Measurements from ENCODE around the gene HOXD4. TPM values are rescaled to one million over a fixed set of nuclear protein-coding genes. Genes with fewer than 3 reads are reported as not detected.

The HOXD4 gene
- total RNA-seq, 4 donors from 2014 or later = 2.2 to 2.6 TPM; not detected in 2

DNA sequence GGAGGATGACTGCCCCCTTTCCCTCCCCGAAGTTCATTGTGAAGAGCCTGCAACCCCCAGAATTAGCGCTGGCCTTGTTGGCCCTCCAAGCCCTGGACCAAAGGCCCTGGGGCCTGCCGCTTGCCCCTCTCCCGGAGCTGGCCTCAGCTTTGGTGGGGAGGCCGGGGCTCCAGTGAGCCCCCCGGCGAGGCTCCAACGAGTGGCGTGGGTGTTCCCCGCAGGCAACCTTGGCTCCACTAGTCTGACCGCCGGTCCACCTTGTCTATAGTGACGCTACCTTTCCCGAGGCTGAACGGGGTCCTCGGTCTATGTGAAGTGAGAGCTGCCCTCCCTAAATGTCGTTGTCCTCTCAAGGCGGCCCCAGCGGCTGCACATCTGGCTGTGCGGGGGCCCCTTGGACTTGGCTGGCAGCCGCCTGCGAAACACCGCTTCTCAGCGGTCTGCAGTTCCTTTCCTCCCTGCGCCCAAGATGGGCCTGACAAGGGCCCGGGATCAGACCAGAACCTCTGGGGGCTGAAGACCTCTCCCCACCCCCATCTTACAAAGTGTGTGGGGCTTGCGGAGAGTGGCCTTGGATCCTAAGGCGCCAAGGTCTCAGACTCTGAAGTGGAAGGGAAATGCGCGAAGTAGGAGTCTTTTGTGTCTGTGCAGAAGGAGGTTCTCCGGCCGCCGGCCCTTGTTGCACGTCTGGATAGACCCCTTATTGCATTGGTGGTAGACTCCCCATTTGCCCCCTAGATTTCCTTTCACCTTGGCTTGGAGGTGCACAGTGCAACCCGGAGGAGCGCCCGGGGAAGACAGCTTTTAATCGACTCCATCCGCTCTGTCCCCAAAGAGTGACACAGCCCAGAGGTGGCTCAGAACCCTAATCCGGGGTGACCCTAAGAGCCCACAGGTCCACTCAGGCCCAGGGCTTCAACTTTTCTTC lies 38.7 kb upstream of the HOXD4 start:
- 35 to 40% methylated on average over 27 to 38 of the region's 40 CpGs for WGBS, 2 donors
- intact Hi-C loops (cut with DNase I; ENCODE audit: low total_unique reads) = no loop called here
- H3K4me3 ChIP-seq (ENCODE audit: low read depth, poor library complexity, severe bottlenecking) = no peak overlapping the region
- DNase-seq (ENCODE audit: low spot score in 2 of 2) = peak in 1 of 2 donors; percentile 78
- TF ChIP-seq, protein P1, sequence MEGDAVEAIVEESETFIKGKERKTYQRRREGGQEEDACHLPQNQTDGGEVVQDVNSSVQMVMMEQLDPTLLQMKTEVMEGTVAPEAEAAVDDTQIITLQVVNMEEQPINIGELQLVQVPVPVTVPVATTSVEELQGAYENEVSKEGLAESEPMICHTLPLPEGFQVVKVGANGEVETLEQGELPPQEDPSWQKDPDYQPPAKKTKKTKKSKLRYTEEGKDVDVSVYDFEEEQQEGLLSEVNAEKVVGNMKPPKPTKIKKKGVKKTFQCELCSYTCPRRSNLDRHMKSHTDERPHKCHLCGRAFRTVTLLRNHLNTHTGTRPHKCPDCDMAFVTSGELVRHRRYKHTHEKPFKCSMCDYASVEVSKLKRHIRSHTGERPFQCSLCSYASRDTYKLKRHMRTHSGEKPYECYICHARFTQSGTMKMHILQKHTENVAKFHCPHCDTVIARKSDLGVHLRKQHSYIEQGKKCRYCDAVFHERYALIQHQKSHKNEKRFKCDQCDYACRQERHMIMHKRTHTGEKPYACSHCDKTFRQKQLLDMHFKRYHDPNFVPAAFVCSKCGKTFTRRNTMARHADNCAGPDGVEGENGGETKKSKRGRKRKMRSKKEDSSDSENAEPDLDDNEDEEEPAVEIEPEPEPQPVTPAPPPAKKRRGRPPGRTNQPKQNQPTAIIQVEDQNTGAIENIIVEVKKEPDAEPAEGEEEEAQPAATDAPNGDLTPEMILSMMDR (IDR thresholded peaks at IDR 0.05) = no peak
- TF ChIP-seq POLR2A (IDR thresholded peaks at IDR 0.05) = no peak

DNA sequence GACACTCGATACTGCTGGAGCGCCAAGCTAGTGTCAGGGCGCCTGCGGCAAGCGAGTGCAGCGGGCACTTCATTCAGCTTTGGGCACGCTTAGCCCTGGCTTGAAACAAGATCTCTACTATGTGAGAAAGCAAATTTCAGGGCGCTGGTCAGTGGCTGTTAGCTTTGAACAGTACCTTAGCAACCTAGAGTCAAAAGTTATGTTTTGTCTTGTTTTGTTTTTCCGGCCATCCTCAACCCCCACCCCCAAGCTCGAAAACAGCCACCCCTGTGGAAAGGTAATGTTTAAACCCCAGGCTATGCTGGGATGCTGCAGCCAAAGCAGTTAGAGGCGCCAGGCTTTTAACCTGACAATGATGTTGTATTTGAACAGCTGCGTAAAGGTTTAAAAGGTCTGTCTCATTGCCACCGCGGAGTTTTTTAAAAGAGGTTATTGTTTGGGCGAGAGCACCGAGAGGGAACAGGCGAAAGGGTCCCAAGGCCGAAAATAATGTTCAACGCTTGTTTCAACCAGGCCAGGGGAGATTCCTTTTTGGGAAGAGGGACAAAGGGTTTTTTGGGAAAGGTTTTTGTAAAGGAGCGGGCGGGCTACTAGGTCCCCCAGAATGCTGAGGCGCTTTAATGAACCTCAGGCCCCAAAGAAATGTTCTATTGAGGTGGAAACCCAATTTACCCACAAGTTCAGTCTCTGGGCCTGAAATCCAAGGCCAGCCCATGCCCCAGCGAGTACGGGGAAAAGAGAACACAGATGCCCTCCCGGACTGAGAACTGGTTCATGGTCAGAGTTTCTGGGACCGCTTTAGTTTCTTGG lies 37.0 kb upstream of the HOXD4 start:
- 43 to 53% methylated on average over 26 of the region's 26 CpGs for WGBS, 2 donors
- intact Hi-C loops (cut with DNase I; ENCODE audit: low total_unique reads) = no loop called here
- peak in 1 of 2 donors; percentile 82 for DNase-seq (ENCODE audit: low spot score in 2 of 2)
- TF ChIP-seq, protein P1 (IDR thresholded peaks at IDR 0.05) = no peak
- no peak for TF ChIP-seq POLR2A (IDR thresholded peaks at IDR 0.05)
- no peak overlapping the region for H3K4me3 ChIP-seq (ENCODE audit: low read depth, poor library complexity, severe bottlenecking)

DNA sequence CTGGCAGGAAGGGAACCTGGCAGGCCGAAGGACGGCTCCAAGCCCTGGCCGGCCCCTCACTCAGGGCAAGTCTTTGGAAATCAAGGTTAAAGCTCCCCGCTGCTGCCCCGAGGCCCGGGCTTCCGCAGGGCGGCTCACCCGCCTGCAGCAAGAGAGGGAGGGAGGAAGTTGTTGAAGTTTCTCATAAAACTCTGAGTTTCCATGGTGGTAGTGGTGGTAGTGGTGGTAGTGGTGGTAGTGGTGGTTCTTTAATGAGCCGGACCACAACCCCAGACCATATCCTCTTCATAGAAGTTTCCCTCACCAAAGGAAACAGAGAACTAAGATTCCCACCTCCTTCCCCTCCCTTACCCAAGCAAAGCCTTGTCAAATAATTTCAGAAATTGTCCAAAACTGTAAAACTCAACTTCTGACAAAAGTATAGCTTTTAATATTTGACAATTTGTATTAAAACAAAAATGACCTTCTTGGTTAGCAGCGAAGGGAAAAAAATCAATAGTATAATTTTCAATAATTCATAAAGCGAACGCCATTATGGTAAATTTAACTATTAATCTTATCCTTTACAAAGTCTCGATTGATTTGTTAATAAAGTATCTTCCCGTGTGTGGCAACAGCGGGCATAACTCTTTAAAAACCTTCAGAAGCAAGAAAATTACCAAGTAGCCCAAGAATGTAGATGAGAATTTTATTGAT lies 36.3 kb upstream of the HOXD4 start:
- H3K4me3 ChIP-seq (ENCODE audit: low read depth, poor library complexity, severe bottlenecking) = no peak overlapping the region
- intact Hi-C loops (cut with DNase I; ENCODE audit: low total_unique reads) = no loop called here
- TF ChIP-seq, protein P1 (IDR thresholded peaks at IDR 0.05) = no peak
- no peak for TF ChIP-seq POLR2A (IDR thresholded peaks at IDR 0.05)
- WGBS, 2 donors = 48 to 61% methylated on average over 16 of the region's 16 CpGs
- peak in 1 of 2 donors; percentile 80 for DNase-seq (ENCODE audit: low spot score in 2 of 2)

DNA sequence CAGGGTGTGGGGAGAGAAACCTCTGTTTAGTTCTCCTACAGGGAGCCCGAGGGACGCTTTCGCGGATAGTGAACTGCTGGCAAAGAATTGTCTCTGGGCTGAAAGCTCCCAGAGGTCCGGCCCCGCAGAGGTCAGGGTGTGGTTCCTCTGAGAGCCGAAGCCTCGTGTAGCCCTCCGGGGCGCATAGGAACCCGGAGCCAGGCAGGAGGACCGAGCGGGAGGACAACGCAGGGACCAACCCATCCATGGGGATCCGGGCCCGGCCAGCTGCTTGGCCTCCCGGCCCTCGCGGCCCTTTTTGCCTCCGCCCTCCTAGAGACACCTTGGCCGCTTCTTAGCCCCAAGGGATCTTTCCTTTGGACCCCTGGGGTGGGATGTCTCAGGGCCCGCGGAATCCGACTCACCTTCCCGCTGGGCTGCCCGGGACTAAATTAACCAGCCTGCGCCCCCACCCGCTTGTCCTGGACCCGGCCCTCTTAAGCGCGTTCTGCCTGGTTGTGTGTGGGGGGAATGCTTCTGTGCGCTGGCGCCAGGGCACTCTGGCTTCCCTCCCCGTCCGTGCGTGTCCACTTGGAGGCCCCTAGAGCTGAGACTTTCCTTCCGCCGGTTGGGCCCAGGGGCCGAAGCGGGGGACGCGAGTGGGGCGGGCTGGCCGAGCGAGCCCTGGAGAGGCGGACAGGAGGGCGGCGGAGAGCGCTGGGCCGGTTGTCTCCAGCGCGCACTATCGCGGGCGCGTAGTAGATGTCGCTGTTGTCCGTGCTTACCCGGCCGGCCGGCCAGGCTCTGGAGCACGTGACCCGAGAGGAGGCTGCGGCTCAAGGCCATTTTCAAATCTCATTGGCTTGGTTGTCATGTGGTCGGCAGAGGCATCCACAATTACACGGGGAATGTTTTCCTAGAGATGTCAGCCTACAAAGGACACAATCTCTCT lies 35.2 kb upstream of the HOXD4 start, which contains the start of gene HOXD10:
TSS of gene HOXD10 (plus strand) at position 896 of the 931 bp plus-strand sequence. CDS start 56 bp downstream, outside the sequence.
- intact Hi-C loops (cut with DNase I; ENCODE audit: low total_unique reads) = no loop called here
- peak in 1 of 2 donors; percentile 90 for DNase-seq (ENCODE audit: low spot score in 2 of 2)
- TF ChIP-seq, protein P1 (IDR thresholded peaks at IDR 0.05) = no peak
- TF ChIP-seq POLR2A (IDR thresholded peaks at IDR 0.05) = no peak
- WGBS, 2 donors = 12 to 15% methylated on average over 36 to 65 of the region's 66 CpGs
- no peak within 1 kb of the TSS for H3K4me3 ChIP-seq (ENCODE audit: low read depth, poor library complexity, severe bottlenecking)

Data from lower leg skin (tissue), 4 donors.